GM19463 (cell line): ENCODE data around the gene TLR5.

Experiments used
- ATAC-seq: cut with Tn5 transposase; IDR thresholded peaks from one replicate; pipeline ENCODE4 v1.9.1; 2021; ENCODE audit warnings: mild to moderate bottlenecking, moderate library complexity; ENCODE audit not compliant: unreplicated experiment

The TLR5 gene

GRCh38 chr1:223074445-223075300 is 68.4 kb downstream of the TLR5 start:
- no peak for ATAC-seq

- no peak for ATAC-seq
Observed at GRCh38 chr1:223068900-223069665, 74.0 kb downstream of the TLR5 start.

- no peak for ATAC-seq
Observed at GRCh38 chr1:223067914-223068313, 75.1 kb downstream of the TLR5 start.

GRCh38 chr1:223066415-223066814 is 76.6 kb downstream of the TLR5 start:
- ATAC-seq = no peak

- ATAC-seq = no peak
Observed at GRCh38 chr1:223062177-223062576, 80.9 kb downstream of the TLR5 start.

- ATAC-seq = no peak
Observed at GRCh38 chr1:223059526-223059925, 83.5 kb downstream of the TLR5 start.
